Measurements from ENCODE around the gene NEBL.

NEBL gene

GRCh38 chr10:20931156-20931795, 34.2 kb upstream of the NEBL start:
- Histone ChIP-seq H3K9ac (ENCODE audit: low read depth in 1 of 2, low read length in 2 of 2) (no peak overlapping the region), H3K4me3 (ENCODE audit: low read length in 2 of 2) (no peak overlapping the region)

GRCh38 chr10:20927456-20927855, 30.3 kb upstream of the NEBL start:
- Histone ChIP-seq H3K27ac (ENCODE audit: low read depth in 2 of 2, low read length in 2 of 2) (no peak overlapping the region), H3K4me1 (ENCODE audit: control insufficient read depth in 2 of 2, insufficient read depth in 2 of 2, low read length in 2 of 2) (no peaks in the 10 kb centered on the region)

More at GRCh38 chr10:20931156-20931795, 34.2 kb upstream of the NEBL start:
- Histone ChIP-seq H3K36me3 (ENCODE audit: control insufficient read depth in 2 of 2, insufficient read depth in 2 of 2, low read length in 2 of 2) (no peaks in the 10 kb centered on the region), H3K4me1 (ENCODE audit: control insufficient read depth in 2 of 2, insufficient read depth in 2 of 2, low read length in 2 of 2) (no peaks in the 10 kb centered on the region), H3K9me3 (ENCODE audit: control insufficient read depth in 2 of 2, low read length in 2 of 2) (no peaks in the 10 kb centered on the region), H3K27ac (ENCODE audit: low read depth in 2 of 2, low read length in 2 of 2) (no peak overlapping the region), H3K27me3 (ENCODE audit: control insufficient read depth in 2 of 2, insufficient read depth in 2 of 2, low read length in 2 of 2) (no peaks in the 10 kb centered on the region)

GRCh38 chr10:20922451-20922850, 25.3 kb upstream of the NEBL start:
- Histone ChIP-seq H3K4me3 (ENCODE audit: low read length in 2 of 2) (no peak overlapping the region), H3K36me3 (ENCODE audit: control insufficient read depth in 2 of 2, insufficient read depth in 2 of 2, low read length in 2 of 2) (no peaks in the 10 kb centered on the region), H3K9me3 (ENCODE audit: control insufficient read depth in 2 of 2, low read length in 2 of 2) (no peaks in the 10 kb centered on the region), H3K9ac (ENCODE audit: low read depth in 1 of 2, low read length in 2 of 2) (no peak overlapping the region), H3K27ac (ENCODE audit: low read depth in 2 of 2, low read length in 2 of 2) (no peak overlapping the region), H3K27me3 (ENCODE audit: control insufficient read depth in 2 of 2, insufficient read depth in 2 of 2, low read length in 2 of 2) (no peaks in the 10 kb centered on the region), H3K4me1 (ENCODE audit: control insufficient read depth in 2 of 2, insufficient read depth in 2 of 2, low read length in 2 of 2) (no peaks in the 10 kb centered on the region)

More at GRCh38 chr10:20927456-20927855, 30.3 kb upstream of the NEBL start:
- Histone ChIP-seq H3K9ac (ENCODE audit: low read depth in 1 of 2, low read length in 2 of 2) (no peak overlapping the region), H3K9me3 (ENCODE audit: control insufficient read depth in 2 of 2, low read length in 2 of 2) (no peaks in the 10 kb centered on the region), H3K4me3 (ENCODE audit: low read length in 2 of 2) (no peak overlapping the region), H3K36me3 (ENCODE audit: control insufficient read depth in 2 of 2, insufficient read depth in 2 of 2, low read length in 2 of 2) (no peaks in the 10 kb centered on the region), H3K27me3 (ENCODE audit: control insufficient read depth in 2 of 2, insufficient read depth in 2 of 2, low read length in 2 of 2) (no peaks in the 10 kb centered on the region)

- H3K9ac ChIP-seq (ENCODE audit: low read depth in 1 of 2, low read length in 2 of 2): no peak overlapping the region
- H3K27me3 ChIP-seq (ENCODE audit: control insufficient read depth in 2 of 2, insufficient read depth in 2 of 2, low read length in 2 of 2): no peaks in the 10 kb centered on the region
- no peaks in the 10 kb centered on the region for H3K4me1 ChIP-seq (ENCODE audit: control insufficient read depth in 2 of 2, insufficient read depth in 2 of 2, low read length in 2 of 2)
- H3K4me3 ChIP-seq (ENCODE audit: low read length in 2 of 2): no peak overlapping the region
- no peaks in the 10 kb centered on the region for H3K36me3 ChIP-seq (ENCODE audit: control insufficient read depth in 2 of 2, insufficient read depth in 2 of 2, low read length in 2 of 2)
- H3K27ac ChIP-seq (ENCODE audit: low read depth in 2 of 2, low read length in 2 of 2): no peak overlapping the region
- H3K9me3 ChIP-seq (ENCODE audit: control insufficient read depth in 2 of 2, low read length in 2 of 2): no peaks in the 10 kb centered on the region
These were observed 24.9 kb upstream of the NEBL start for GRCh38 chr10:20922033-20922432.

- Histone ChIP-seq H3K4me1 (ENCODE audit: control insufficient read depth in 2 of 2, insufficient read depth in 2 of 2, low read length in 2 of 2) (no peaks in the 10 kb centered on the region), H3K4me3 (ENCODE audit: low read length in 2 of 2) (no peak overlapping the region), H3K27ac (ENCODE audit: low read depth in 2 of 2, low read length in 2 of 2) (no peak overlapping the region), H3K27me3 (ENCODE audit: control insufficient read depth in 2 of 2, insufficient read depth in 2 of 2, low read length in 2 of 2) (no peaks in the 10 kb centered on the region), H3K9me3 (ENCODE audit: control insufficient read depth in 2 of 2, low read length in 2 of 2) (no peaks in the 10 kb centered on the region), H3K9ac (ENCODE audit: low read depth in 1 of 2, low read length in 2 of 2) (no peak overlapping the region), H3K36me3 (ENCODE audit: control insufficient read depth in 2 of 2, insufficient read depth in 2 of 2, low read length in 2 of 2) (no peaks in the 10 kb centered on the region)
These were observed 22.9 kb upstream of the NEBL start for GRCh38 chr10:20920061-20920460.

GRCh38 chr10:20919481-20919880, 22.4 kb upstream of the NEBL start:
- Histone ChIP-seq H3K9ac (ENCODE audit: low read depth in 1 of 2, low read length in 2 of 2) (no peak overlapping the region), H3K4me1 (ENCODE audit: control insufficient read depth in 2 of 2, insufficient read depth in 2 of 2, low read length in 2 of 2) (no peaks in the 10 kb centered on the region), H3K36me3 (ENCODE audit: control insufficient read depth in 2 of 2, insufficient read depth in 2 of 2, low read length in 2 of 2) (no peaks in the 10 kb centered on the region), H3K9me3 (ENCODE audit: control insufficient read depth in 2 of 2, low read length in 2 of 2) (no peaks in the 10 kb centered on the region), H3K4me3 (ENCODE audit: low read length in 2 of 2) (no peak overlapping the region), H3K27me3 (ENCODE audit: control insufficient read depth in 2 of 2, insufficient read depth in 2 of 2, low read length in 2 of 2) (no peaks in the 10 kb centered on the region), H3K27ac (ENCODE audit: low read depth in 2 of 2, low read length in 2 of 2) (no peak overlapping the region)

GRCh38 chr10:20916976-20917375, 19.9 kb upstream of the NEBL start:
- no peak overlapping the region for H3K27ac ChIP-seq (ENCODE audit: low read depth in 2 of 2, low read length in 2 of 2)
- no peak overlapping the region for H3K9ac ChIP-seq (ENCODE audit: low read depth in 1 of 2, low read length in 2 of 2)
- H3K36me3 ChIP-seq (ENCODE audit: control insufficient read depth in 2 of 2, insufficient read depth in 2 of 2, low read length in 2 of 2): no peaks in the 10 kb centered on the region
- H3K4me3 ChIP-seq (ENCODE audit: low read length in 2 of 2): no peak overlapping the region
- no peaks in the 10 kb centered on the region for H3K4me1 ChIP-seq (ENCODE audit: control insufficient read depth in 2 of 2, insufficient read depth in 2 of 2, low read length in 2 of 2)
- H3K9me3 ChIP-seq (ENCODE audit: control insufficient read depth in 2 of 2, low read length in 2 of 2): no peaks in the 10 kb centered on the region
- no peaks in the 10 kb centered on the region for H3K27me3 ChIP-seq (ENCODE audit: control insufficient read depth in 2 of 2, insufficient read depth in 2 of 2, low read length in 2 of 2)

- no peaks in the 10 kb centered on the region for H3K4me1 ChIP-seq (ENCODE audit: control insufficient read depth in 2 of 2, insufficient read depth in 2 of 2, low read length in 2 of 2)
- H3K9me3 ChIP-seq (ENCODE audit: control insufficient read depth in 2 of 2, low read length in 2 of 2): no peaks in the 10 kb centered on the region
- H3K27ac ChIP-seq (ENCODE audit: low read depth in 2 of 2, low read length in 2 of 2): no peak overlapping the region
- no peaks in the 10 kb centered on the region for H3K36me3 ChIP-seq (ENCODE audit: control insufficient read depth in 2 of 2, insufficient read depth in 2 of 2, low read length in 2 of 2)
- H3K4me3 ChIP-seq (ENCODE audit: low read length in 2 of 2): no peak overlapping the region
- no peak overlapping the region for H3K9ac ChIP-seq (ENCODE audit: low read depth in 1 of 2, low read length in 2 of 2)
- H3K27me3 ChIP-seq (ENCODE audit: control insufficient read depth in 2 of 2, insufficient read depth in 2 of 2, low read length in 2 of 2): no peaks in the 10 kb centered on the region
These were observed 15.9 kb upstream of the NEBL start for GRCh38 chr10:20912969-20913368.

- Histone ChIP-seq H3K27ac (ENCODE audit: low read depth in 2 of 2, low read length in 2 of 2) (no peak overlapping the region), H3K4me3 (ENCODE audit: low read length in 2 of 2) (no peak overlapping the region), H3K9ac (ENCODE audit: low read depth in 1 of 2, low read length in 2 of 2) (no peak overlapping the region), H3K4me1 (ENCODE audit: control insufficient read depth in 2 of 2, insufficient read depth in 2 of 2, low read length in 2 of 2) (no peaks in the 10 kb centered on the region), H3K9me3 (ENCODE audit: control insufficient read depth in 2 of 2, low read length in 2 of 2) (no peaks in the 10 kb centered on the region), H3K27me3 (ENCODE audit: control insufficient read depth in 2 of 2, insufficient read depth in 2 of 2, low read length in 2 of 2) (no peaks in the 10 kb centered on the region), H3K36me3 (ENCODE audit: control insufficient read depth in 2 of 2, insufficient read depth in 2 of 2, low read length in 2 of 2) (no peaks in the 10 kb centered on the region)
These were observed 14.5 kb upstream of the NEBL start for GRCh38 chr10:20911626-20912025.

- H3K9me3 ChIP-seq (ENCODE audit: control insufficient read depth in 2 of 2, low read length in 2 of 2): no peaks in the 10 kb centered on the region
- no peaks in the 10 kb centered on the region for H3K36me3 ChIP-seq (ENCODE audit: control insufficient read depth in 2 of 2, insufficient read depth in 2 of 2, low read length in 2 of 2)
- H3K9ac ChIP-seq (ENCODE audit: low read depth in 1 of 2, low read length in 2 of 2): no peak overlapping the region
- no peak overlapping the region for H3K4me3 ChIP-seq (ENCODE audit: low read length in 2 of 2)
- no peaks in the 10 kb centered on the region for H3K4me1 ChIP-seq (ENCODE audit: control insufficient read depth in 2 of 2, insufficient read depth in 2 of 2, low read length in 2 of 2)
- H3K27me3 ChIP-seq (ENCODE audit: control insufficient read depth in 2 of 2, insufficient read depth in 2 of 2, low read length in 2 of 2): no peaks in the 10 kb centered on the region
- H3K27ac ChIP-seq (ENCODE audit: low read depth in 2 of 2, low read length in 2 of 2): no peak overlapping the region
These were observed 12.7 kb upstream of the NEBL start for GRCh38 chr10:20909801-20910200.

GRCh38 chr10:20908391-20908790, 11.3 kb upstream of the NEBL start:
- no peak overlapping the region for H3K4me3 ChIP-seq (ENCODE audit: low read length in 2 of 2)
- H3K36me3 ChIP-seq (ENCODE audit: control insufficient read depth in 2 of 2, insufficient read depth in 2 of 2, low read length in 2 of 2): no peaks in the 10 kb centered on the region
- H3K4me1 ChIP-seq (ENCODE audit: control insufficient read depth in 2 of 2, insufficient read depth in 2 of 2, low read length in 2 of 2): no peaks in the 10 kb centered on the region
- no peaks in the 10 kb centered on the region for H3K27me3 ChIP-seq (ENCODE audit: control insufficient read depth in 2 of 2, insufficient read depth in 2 of 2, low read length in 2 of 2)
- no peak overlapping the region for H3K9ac ChIP-seq (ENCODE audit: low read depth in 1 of 2, low read length in 2 of 2)
- no peak overlapping the region for H3K27ac ChIP-seq (ENCODE audit: low read depth in 2 of 2, low read length in 2 of 2)
- H3K9me3 ChIP-seq (ENCODE audit: control insufficient read depth in 2 of 2, low read length in 2 of 2): no peaks in the 10 kb centered on the region
